Uterus (tissue), 2 donors: ENCODE results near the gene RIPOR2.

Source experiments
- CTCF ChIP-seq, 4 experiments: fragments of 200-600 bp in 2 of 4; fragments of 450-650 bp in 2 of 4; sonication (generic) in 2 of 4; IDR thresholded peaks; one replicate each; pipeline ENCODE4 v1.5.1; 2016 to 2019; ENCODE audit warnings: antibody characterized with exemption in 4 of 4, mild to moderate bottlenecking in 2 of 4, moderate library complexity in 1 of 4
- POLR2A ChIP-seq, 2 donors: fragments of 450-650 bp; IDR thresholded peaks; one replicate each; pipeline ENCODE4 v1.6.1; 2016; ENCODE audit warnings: antibody characterized with exemption in 2 of 2, mild to moderate bottlenecking in 1 of 2, moderate library complexity in 1 of 2

- TF ChIP-seq CTCF (IDR thresholded peaks at IDR 0.05) (no peak), POLR2A (IDR thresholded peaks at IDR 0.05) (no peak)
Observed at GRCh38 chr6:24918641-24919055, 17.1 kb downstream of the RIPOR2 start.
